Ascending aorta (tissue), 2 donors: ENCODE measurements around the gene ABCC11. TPM values are rescaled to one million over a fixed set of nuclear protein-coding genes. Genes with fewer than 3 reads are reported as not detected.

Source experiments
- DNase-seq, 2 donors: peaks; one replicate each; pipeline ENCODE4 v3.0.0-alpha.2; 2019; ENCODE audit warnings: low spot score in 2 of 2
- H3K27ac ChIP-seq, 2 donors: fragments of 200-600 bp; sonication (generic); one replicate each; pipeline ENCODE4 v1.5.1; 2016 to 2017; ENCODE audit warnings: mild to moderate bottlenecking in 1 of 2
- H3K27me3 ChIP-seq: fragments of 200-600 bp; sonication (generic); one replicate; pipeline ENCODE4 v1.5.1; 2017
- H3K36me3 ChIP-seq, 2 donors: fragments of 200-600 bp; sonication (generic); one replicate each; pipeline ENCODE4 v1.5.1; 2016
- H3K4me1 ChIP-seq, 2 donors: fragments of 200-600 bp; sonication (generic); one replicate each; pipeline ENCODE4 v1.5.1; 2016 to 2017; ENCODE audit warnings: mild to moderate bottlenecking in 1 of 2
- H3K4me3 ChIP-seq, 2 donors: fragments of 200-600 bp; sonication (generic); one replicate each; pipeline ENCODE4 v1.5.1; 2016 to 2017; ENCODE audit warnings: mild to moderate bottlenecking in 1 of 2
- H3K9me3 ChIP-seq, 2 donors: fragments of 200-600 bp; sonication (generic); one replicate each; pipeline ENCODE4 v1.5.1; 2016
- CTCF ChIP-seq, 3 experiments: fragments of 200-600 bp in 2 of 3; fragments of 450-650 bp in 1 of 3; sonication (generic) in 2 of 3; IDR thresholded peaks; one replicate each; pipeline ENCODE4 v1.5.1; 2016 to 2019; ENCODE audit warnings: antibody characterized with exemption in 3 of 3, mild to moderate bottlenecking in 1 of 3, moderate library complexity in 1 of 3
- intact Hi-C: fragments of 100-400 bp; cut with DNase I; formaldehyde crosslinking; loops from one replicate; pipeline ENCODE4 v1.15.1; 2023
- total RNA-seq: library from RNA; depleted of rRNA; stranded (reverse); fragments of >200 nt; gene quantifications from one replicate; pipeline ENCODE4 v1.1.0, GENCODE V29; 2016

Gene ABCC11
- total RNA-seq, 1 donor from 2014 or later: not detected

GRCh38 chr16:48217708-48218107 lies 29.6 kb downstream of the ABCC11 start:
- no peak for DNase-seq
- no peaks in the 10 kb centered on the region for H3K36me3 ChIP-seq
- no peaks in the 10 kb centered on the region for H3K27me3 ChIP-seq
- no peaks in the 10 kb centered on the region for H3K4me1 ChIP-seq
- intact Hi-C loops: no loop called here
- no peak for TF ChIP-seq CTCF (IDR thresholded peaks at IDR 0.05)
- no peak overlapping the region for H3K4me3 ChIP-seq
- no peaks in the 10 kb centered on the region for H3K9me3 ChIP-seq
- H3K27ac ChIP-seq: no peak overlapping the region

DNA sequence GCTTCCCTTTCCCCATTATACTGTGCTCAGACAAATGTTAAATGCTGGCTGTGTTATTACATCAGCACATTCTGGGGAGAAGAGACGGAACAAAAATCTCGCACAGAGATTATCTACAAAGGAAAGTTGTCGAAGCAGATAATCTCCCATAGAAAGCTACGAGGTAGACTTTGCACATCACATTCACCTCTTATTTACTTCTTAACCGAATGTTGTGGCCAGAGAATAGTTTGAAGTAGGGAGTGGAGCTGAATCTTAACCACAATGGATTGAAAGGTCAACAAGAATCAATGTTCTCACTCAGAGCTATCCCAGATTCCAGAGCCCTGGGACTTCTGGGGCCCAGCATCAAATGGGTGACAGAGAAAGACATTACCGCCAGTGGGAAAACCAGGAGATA lies 31.6 kb downstream of the ABCC11 start:
- no peak for DNase-seq
- Histone ChIP-seq H3K4me1 (no peaks in the 10 kb centered on the region), H3K27me3 (no peaks in the 10 kb centered on the region), H3K4me3 (no peak overlapping the region), H3K9me3 (no peaks in the 10 kb centered on the region), H3K36me3 (no peaks in the 10 kb centered on the region), H3K27ac (no peak overlapping the region)
- intact Hi-C loops: no loop called here
- no peak for TF ChIP-seq CTCF (IDR thresholded peaks at IDR 0.05)

GRCh38 chr16:48212033-48212432 lies 35.3 kb downstream of the ABCC11 start:
- H3K4me1 ChIP-seq: no peaks in the 10 kb centered on the region
- no peaks in the 10 kb centered on the region for H3K9me3 ChIP-seq
- no peak overlapping the region for H3K27ac ChIP-seq
- no peak overlapping the region for H3K4me3 ChIP-seq
- no peaks in the 10 kb centered on the region for H3K36me3 ChIP-seq
- intact Hi-C loops: no loop called here
- TF ChIP-seq CTCF (IDR thresholded peaks at IDR 0.05): no peak
- no peak for DNase-seq
- no peaks in the 10 kb centered on the region for H3K27me3 ChIP-seq

- TF ChIP-seq CTCF (IDR thresholded peaks at IDR 0.05): no peak
- Histone ChIP-seq H3K27ac (no peak overlapping the region), H3K4me3 (no peak overlapping the region), H3K27me3 (no peaks in the 10 kb centered on the region), H3K4me1 (no peaks in the 10 kb centered on the region), H3K36me3 (no peaks in the 10 kb centered on the region), H3K9me3 (no peaks in the 10 kb centered on the region)
- intact Hi-C loops: no loop called here
- no peak for DNase-seq
These were observed 36.6 kb downstream of the ABCC11 start for GRCh38 chr16:48210747-48211146.

DNA sequence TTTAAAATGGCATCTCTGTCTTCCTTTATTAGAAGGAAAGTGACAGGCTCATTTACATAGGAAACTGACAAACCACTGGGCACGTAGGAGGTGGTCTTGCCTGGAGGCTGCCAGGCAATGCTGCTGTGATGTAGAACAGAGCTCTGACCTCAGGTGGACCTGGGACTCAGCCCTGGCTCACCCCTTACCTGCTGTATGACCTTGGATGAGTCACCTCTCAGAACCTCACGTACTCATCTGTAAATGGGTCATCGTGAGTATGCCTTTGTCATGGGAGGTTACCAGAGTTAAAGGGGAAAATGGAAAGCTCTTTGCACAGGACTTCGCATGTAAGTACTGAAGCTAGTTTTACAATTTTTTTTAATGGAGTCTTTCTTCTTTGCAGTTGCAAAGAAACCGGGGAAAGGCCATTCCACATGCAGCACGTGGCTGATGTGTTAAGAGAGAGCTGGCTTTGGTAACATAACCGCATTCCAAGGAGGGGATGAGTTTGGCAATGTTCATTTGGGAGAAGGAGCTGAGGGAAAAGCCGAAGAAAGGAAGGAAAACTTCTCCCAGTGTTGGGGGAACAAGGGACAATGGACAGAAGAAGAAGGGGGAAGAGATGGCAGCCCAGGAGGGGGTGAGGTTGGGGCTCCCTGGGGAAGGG lies 40.6 kb downstream of the ABCC11 start:
- no peak for DNase-seq
- Histone ChIP-seq H3K36me3 (no peaks in the 10 kb centered on the region), H3K9me3 (no peaks in the 10 kb centered on the region), H3K4me3 (no peak overlapping the region), H3K27me3 (no peaks in the 10 kb centered on the region), H3K4me1 (no peaks in the 10 kb centered on the region), H3K27ac (no peak overlapping the region)
- TF ChIP-seq CTCF (IDR thresholded peaks at IDR 0.05): no peak
- intact Hi-C loops: no loop called here

DNA sequence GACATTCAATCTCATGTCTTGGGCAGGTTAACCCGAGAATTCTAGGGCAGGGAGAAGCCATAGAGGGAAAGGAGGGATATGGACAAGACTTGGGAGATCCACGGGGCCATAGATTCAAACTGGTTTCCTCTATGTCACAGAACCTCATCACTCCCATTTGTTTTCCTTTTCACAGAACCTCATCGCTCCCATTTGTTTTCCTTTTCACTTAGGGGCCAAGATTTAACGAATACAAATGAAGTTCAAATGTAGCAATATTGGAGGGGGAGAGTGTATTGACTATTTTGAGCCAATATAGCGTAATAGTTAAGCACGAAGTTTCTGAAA lies 42.6 kb downstream of the ABCC11 start:
- intact Hi-C loops: no loop called here

More for the DNA sequence above, 42.6 kb downstream of the ABCC11 start:
- DNase-seq: no peak
- TF ChIP-seq CTCF (IDR thresholded peaks at IDR 0.05): no peak
- Histone ChIP-seq H3K27ac (no peak overlapping the region), H3K9me3 (no peaks in the 10 kb centered on the region), H3K36me3 (no peaks in the 10 kb centered on the region), H3K27me3 (no peaks in the 10 kb centered on the region), H3K4me3 (no peak overlapping the region), H3K4me1 (no peaks in the 10 kb centered on the region)
